KMS-11 (cell line): ENCODE results near the gene NACC1.
"Not testable (repeated sequence)": the region's sequence is repeated elsewhere in the genome, so short reads cannot be mapped to it uniquely, and the experiment has no call there.

ENCODE experiments used
- H2AFZ ChIP-seq: fragments of 200-600 bp; sonication (generic); 2 replicates; pipeline ENCODE4 v1.6.1; 2016; ENCODE audit warnings: antibody characterized with exemption, mixed run types, low read depth
- H3K27ac ChIP-seq: fragments of 200-600 bp; sonication (generic); 2 replicates; pipeline ENCODE4 v1.6.1; 2016; ENCODE audit warnings: mild to moderate bottlenecking, mixed run types
- H3K27me3 ChIP-seq: fragments of 200-600 bp; sonication (generic); 2 replicates; pipeline ENCODE4 v1.6.1; 2017; ENCODE audit warnings: mild to moderate bottlenecking, low read depth, mixed run types, moderate library complexity; ENCODE audit not compliant: insufficient read depth
- H3K36me3 ChIP-seq: fragments of 200-600 bp; sonication (generic); 2 replicates; pipeline ENCODE4 v1.6.1; 2017; ENCODE audit warnings: mild to moderate bottlenecking, mixed run types; ENCODE audit not compliant: insufficient read depth
- H3K4me1 ChIP-seq: fragments of 200-600 bp; sonication (generic); 2 replicates; pipeline ENCODE4 v1.6.1; 2016; ENCODE audit warnings: mild to moderate bottlenecking, low read depth, mixed run types; ENCODE audit not compliant: poor library complexity, severe bottlenecking
- H3K4me2 ChIP-seq: fragments of 200-600 bp; sonication (generic); 2 replicates; pipeline ENCODE4 v1.7.0; 2016; ENCODE audit warnings: mild to moderate bottlenecking, mixed run types
- H3K4me3 ChIP-seq: fragments of 200-600 bp; sonication (generic); IDR thresholded peaks from 2 replicates; pipeline ENCODE4 v1.6.1; 2017; ENCODE audit warnings: low read depth, low read length, mixed read lengths; ENCODE audit not compliant: insufficient read depth
- H3K79me2 ChIP-seq: fragments of 200-600 bp; sonication (generic); 2 replicates; pipeline ENCODE4 v1.6.1; 2016; ENCODE audit warnings: low read depth, mixed run types; ENCODE audit not compliant: insufficient read depth
- H3K9ac ChIP-seq: fragments of 200-600 bp; sonication (generic); 2 replicates; pipeline ENCODE4 v1.6.1; 2016; ENCODE audit warnings: mild to moderate bottlenecking, mixed run types
- H4K20me1 ChIP-seq: fragments of 200-600 bp; sonication (generic); 2 replicates; pipeline ENCODE4 v1.6.1; 2016; ENCODE audit warnings: mild to moderate bottlenecking, mixed run types; ENCODE audit not compliant: insufficient read depth
- CTCF ChIP-seq: fragments of 200-600 bp; sonication (generic); conservative IDR thresholded peaks from 2 replicates; pipeline ENCODE4 v1.6.1; 2017; ENCODE audit warnings: low read depth, mild to moderate bottlenecking, antibody characterized with exemption, low read length, moderate library complexity, mixed read lengths

The NACC1 gene

GRCh38 chr19:13172346-13173138 lies 54.5 kb downstream of the NACC1 start:
- no peaks in the 10 kb centered on the region for H4K20me1 ChIP-seq
- peak overlapping the region; percentile 53; the same call in 1 of the 2 replicates for H2AFZ ChIP-seq
- H3K4me3 ChIP-seq, result no peak overlapping the region
- H3K36me3 ChIP-seq, result no peaks in the 10 kb centered on the region
- H3K27me3 ChIP-seq, result no peaks in the 10 kb centered on the region; the same call in 1 of the 2 replicates
- TF ChIP-seq CTCF, result no peak
- no peak overlapping the region for H3K27ac ChIP-seq
- no peaks in the 10 kb centered on the region for H3K79me2 ChIP-seq
- peak overlapping the region; percentile 47; the same call in 1 of the 2 replicates for H3K4me2 ChIP-seq
- H3K4me1 ChIP-seq, result peaks cover 43% of the 10 kb centered on the region
- no peak overlapping the region for H3K9ac ChIP-seq

DNA sequence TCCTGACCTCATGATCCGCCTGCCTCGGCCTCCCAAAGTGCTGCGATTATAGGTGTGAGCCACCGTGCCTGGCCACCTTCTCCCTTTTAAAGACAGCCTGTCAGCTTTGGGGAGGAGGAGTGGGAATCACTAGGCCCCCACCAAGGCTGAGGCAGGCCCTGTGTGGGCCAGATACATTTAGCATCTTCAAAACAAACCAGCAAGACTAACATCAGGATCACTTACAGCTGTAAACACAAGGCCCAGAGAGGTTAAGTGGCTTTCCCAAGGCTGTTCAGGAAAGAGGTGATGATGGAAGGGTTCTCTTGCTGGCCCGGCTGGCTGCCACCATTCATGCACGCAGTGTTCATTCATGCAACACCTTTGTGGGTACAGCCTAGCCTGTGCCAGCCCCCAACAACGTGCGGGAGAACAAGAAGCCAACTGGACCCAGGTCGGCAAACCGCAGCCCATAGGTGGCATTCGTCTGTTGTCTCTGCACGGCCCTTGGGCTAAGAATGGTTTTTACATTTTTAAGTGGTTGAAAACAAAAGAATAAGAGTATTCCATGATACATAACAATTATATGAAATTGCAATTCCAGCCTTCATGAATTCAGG lies 55.2 kb downstream of the NACC1 start:
- H3K9ac ChIP-seq, result no peak overlapping the region
- no peaks in the 10 kb centered on the region for H4K20me1 ChIP-seq
- peaks cover 38% of the 10 kb centered on the region for H3K4me1 ChIP-seq
- no peaks in the 10 kb centered on the region; the same call in 1 of the 2 replicates for H3K27me3 ChIP-seq
- H3K4me2 ChIP-seq, result no peak overlapping the region
- H3K79me2 ChIP-seq, result no peaks in the 10 kb centered on the region
- no peak overlapping the region for H2AFZ ChIP-seq
- no peak overlapping the region for H3K27ac ChIP-seq
- H3K36me3 ChIP-seq, result no peaks in the 10 kb centered on the region
- H3K4me3 ChIP-seq, result no peak overlapping the region
- no peak for TF ChIP-seq CTCF

GRCh38 chr19:13176345-13176744 lies 58.3 kb downstream of the NACC1 start:
- no peak overlapping the region for H3K27ac ChIP-seq
- H3K27me3 ChIP-seq, result no peaks in the 10 kb centered on the region; the same call in 1 of the 2 replicates
- H3K4me3 ChIP-seq, result no peak overlapping the region
- no peak overlapping the region for H3K4me2 ChIP-seq
- no peak overlapping the region for H3K9ac ChIP-seq
- no peak for TF ChIP-seq CTCF
- H3K36me3 ChIP-seq, result no peaks in the 10 kb centered on the region
- no peaks in the 10 kb centered on the region for H4K20me1 ChIP-seq
- H3K79me2 ChIP-seq, result no peaks in the 10 kb centered on the region
- H3K4me1 ChIP-seq, result peaks cover 14% of the 10 kb centered on the region
- no peak overlapping the region for H2AFZ ChIP-seq

DNA sequence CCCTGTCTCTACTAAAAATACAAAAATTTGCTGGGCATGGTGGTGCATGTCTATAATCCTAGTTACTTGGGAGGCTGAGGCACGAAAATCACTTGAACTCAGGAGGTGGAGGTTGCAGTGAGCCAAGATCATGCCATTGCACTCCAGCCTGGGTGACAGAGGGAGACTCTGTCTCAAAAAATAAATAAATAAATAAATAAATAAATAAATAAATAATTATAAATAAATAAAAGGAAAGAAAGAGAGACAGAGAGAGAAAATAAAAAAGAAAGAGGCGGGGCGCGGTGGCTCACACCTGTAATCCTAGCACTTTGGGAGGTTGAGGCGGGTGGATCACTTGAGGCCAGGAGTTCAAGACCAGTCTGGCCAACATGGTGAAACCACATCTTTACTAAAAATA lies 59.5 kb downstream of the NACC1 start:
- not testable (repeated sequence) for H4K20me1 ChIP-seq, H3K36me3 ChIP-seq, H3K4me1 ChIP-seq, H3K79me2 ChIP-seq, H3K27ac ChIP-seq, H3K9ac ChIP-seq, H3K27me3 ChIP-seq, H2AFZ ChIP-seq, H3K4me3 ChIP-seq, H3K4me2 ChIP-seq

- H2AFZ ChIP-seq, H3K27ac ChIP-seq, H4K20me1 ChIP-seq, H3K4me2 ChIP-seq, H3K79me2 ChIP-seq, H3K9ac ChIP-seq, H3K4me3 ChIP-seq, H3K27me3 ChIP-seq, H3K36me3 ChIP-seq, H3K4me1 ChIP-seq: not testable (repeated sequence)
Measured at GRCh38 chr19:13178291-13178690, 60.2 kb downstream of the NACC1 start.
